ENCODE results near the gene MAP3K7. TPM values are rescaled to one million over a fixed set of nuclear protein-coding genes. Genes with fewer than 3 reads are reported as not detected.

MAP3K7 gene
- total and polyA plus RNA-seq, 2 of the 13 experiments (the other 11 are each of a cell fraction or from before 2014, with no cell fraction given) = 24.1 to 24.4 TPM

DNA sequence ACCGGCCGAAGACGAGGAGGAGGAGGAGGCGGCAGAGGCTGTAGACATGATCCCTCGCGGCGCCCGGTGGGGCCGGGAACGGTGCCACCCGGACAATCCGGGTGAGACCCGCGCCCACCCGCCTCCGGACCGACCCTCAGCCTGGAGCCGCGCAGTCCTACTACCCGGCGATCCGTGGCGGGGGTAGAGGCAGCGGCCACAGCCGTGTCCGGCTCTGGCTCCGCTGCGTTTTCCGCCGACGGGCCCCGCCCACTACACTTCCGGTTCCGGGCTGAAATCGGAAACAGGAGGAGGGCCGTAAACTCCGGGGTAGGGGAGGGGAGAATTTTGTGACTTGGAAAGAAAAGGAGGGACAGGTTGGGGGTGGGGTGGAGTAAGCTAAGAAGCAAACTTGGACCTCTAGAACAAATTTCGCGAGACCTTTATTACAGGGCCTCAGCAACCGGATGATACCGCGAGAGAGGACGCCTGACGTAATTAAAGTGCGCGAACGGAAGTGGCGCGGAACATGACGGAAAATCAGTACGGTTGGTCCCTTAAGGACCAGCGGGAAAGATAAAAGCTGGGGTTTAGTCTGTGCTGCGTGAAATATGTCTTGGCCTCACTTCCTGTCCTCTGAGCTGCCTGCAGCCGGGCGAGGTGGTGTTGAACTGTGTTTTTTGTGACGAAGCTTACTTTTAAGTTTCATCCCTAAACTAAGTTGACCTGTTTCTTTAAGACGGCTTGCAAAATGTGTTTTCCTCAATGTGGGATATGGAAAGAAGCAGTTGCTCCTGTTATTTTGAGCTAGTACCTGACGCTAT is at the start of gene MAP3K7 (continued):
- TF ChIP-seq, protein P1, sequence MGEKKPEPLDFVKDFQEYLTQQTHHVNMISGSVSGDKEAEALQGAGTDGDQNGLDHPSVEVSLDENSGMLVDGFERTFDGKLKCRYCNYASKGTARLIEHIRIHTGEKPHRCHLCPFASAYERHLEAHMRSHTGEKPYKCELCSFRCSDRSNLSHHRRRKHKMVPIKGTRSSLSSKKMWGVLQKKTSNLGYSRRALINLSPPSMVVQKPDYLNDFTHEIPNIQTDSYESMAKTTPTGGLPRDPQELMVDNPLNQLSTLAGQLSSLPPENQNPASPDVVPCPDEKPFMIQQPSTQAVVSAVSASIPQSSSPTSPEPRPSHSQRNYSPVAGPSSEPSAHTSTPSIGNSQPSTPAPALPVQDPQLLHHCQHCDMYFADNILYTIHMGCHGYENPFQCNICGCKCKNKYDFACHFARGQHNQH (CRISPR knock-in tag; IDR thresholded peaks at IDR 0.05) = no peak
- TF ChIP-seq ATAD3A (CRISPR knock-in tag; IDR thresholded peaks at IDR 0.05) (no peak), NR2F6 (IDR thresholded peaks at IDR 0.05) (no peak), NR2F6 (CRISPR knock-in tag; IDR thresholded peaks at IDR 0.05) (no peak), ZBTB42 (CRISPR knock-in tag; IDR thresholded peaks at IDR 0.05) (no peak), ZNF432 (CRISPR knock-in tag; IDR thresholded peaks at IDR 0.05; ENCODE audit: borderline replicate concordance) (no peak), ETV5 (CRISPR knock-in tag; IDR thresholded peaks at IDR 0.05; ENCODE audit: borderline replicate concordance) (peak; percentile 75), SMARCE1 (IDR thresholded peaks at IDR 0.05; ENCODE audit: borderline replicate concordance) (no peak), FOXJ3 (CRISPR knock-in tag; IDR thresholded peaks at IDR 0.05; ENCODE audit: borderline replicate concordance) (no peak), SNAI1 (CRISPR knock-in tag; IDR thresholded peaks at IDR 0.05; ENCODE audit: borderline replicate concordance) (no peak), CEBPG (CRISPR knock-in tag; IDR thresholded peaks at IDR 0.05) (0 out of 2 replicates have a peak, but pooled peaks have one; percentile 23), DNMT1 (CRISPR knock-in tag; IDR thresholded peaks at IDR 0.05) (no peak), ZSCAN21 (CRISPR knock-in tag; IDR thresholded peaks at IDR 0.05; ENCODE audit: borderline replicate concordance) (no peak), CHCHD3 (CRISPR knock-in tag; IDR thresholded peaks at IDR 0.05) (no peak), ZNF883 (CRISPR knock-in tag; IDR thresholded peaks at IDR 0.05; ENCODE audit: not compliant biosample characterization) (no peak), THYN1 (CRISPR knock-in tag; IDR thresholded peaks at IDR 0.05; ENCODE audit: borderline replicate concordance, low read depth) (no peak), SP4 (CRISPR knock-in tag; IDR thresholded peaks at IDR 0.05) (peak; percentile 65), TCF12 (IDR thresholded peaks at IDR 0.05) (no peak), TCF12 (CRISPR knock-in tag; IDR thresholded peaks at IDR 0.05) (no peak), ZNF101 (CRISPR knock-in tag; IDR thresholded peaks at IDR 0.05; ENCODE audit: borderline replicate concordance, low read depth) (no peak), ZNF780A (CRISPR knock-in tag; IDR thresholded peaks at IDR 0.05) (no peak)
- TF ChIP-seq, protein P2, sequence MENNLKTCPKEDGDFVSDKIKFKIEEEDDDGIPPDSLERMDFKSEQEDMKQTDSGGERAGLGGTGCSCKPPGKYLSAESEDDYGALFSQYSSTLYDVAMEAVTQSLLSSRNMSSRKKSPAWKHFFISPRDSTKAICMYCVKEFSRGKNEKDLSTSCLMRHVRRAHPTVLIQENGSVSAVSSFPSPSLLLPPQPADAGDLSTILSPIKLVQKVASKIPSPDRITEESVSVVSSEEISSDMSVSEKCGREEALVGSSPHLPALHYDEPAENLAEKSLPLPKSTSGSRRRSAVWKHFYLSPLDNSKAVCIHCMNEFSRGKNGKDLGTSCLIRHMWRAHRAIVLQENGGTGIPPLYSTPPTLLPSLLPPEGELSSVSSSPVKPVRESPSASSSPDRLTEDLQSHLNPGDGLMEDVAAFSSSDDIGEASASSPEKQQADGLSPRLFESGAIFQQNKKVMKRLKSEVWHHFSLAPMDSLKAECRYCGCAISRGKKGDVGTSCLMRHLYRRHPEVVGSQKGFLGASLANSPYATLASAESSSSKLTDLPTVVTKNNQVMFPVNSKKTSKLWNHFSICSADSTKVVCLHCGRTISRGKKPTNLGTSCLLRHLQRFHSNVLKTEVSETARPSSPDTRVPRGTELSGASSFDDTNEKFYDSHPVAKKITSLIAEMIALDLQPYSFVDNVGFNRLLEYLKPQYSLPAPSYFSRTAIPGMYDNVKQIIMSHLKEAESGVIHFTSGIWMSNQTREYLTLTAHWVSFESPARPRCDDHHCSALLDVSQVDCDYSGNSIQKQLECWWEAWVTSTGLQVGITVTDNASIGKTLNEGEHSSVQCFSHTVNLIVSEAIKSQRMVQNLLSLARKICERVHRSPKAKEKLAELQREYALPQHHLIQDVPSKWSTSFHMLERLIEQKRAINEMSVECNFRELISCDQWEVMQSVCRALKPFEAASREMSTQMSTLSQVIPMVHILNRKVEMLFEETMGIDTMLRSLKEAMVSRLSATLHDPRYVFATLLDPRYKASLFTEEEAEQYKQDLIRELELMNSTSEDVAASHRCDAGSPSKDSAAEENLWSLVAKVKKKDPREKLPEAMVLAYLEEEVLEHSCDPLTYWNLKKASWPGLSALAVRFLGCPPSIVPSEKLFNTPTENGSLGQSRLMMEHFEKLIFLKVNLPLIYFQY (CRISPR knock-in tag; IDR thresholded peaks at IDR 0.05; ENCODE audit: borderline replicate concordance) = no peak
- TF ChIP-seq, protein P3, sequence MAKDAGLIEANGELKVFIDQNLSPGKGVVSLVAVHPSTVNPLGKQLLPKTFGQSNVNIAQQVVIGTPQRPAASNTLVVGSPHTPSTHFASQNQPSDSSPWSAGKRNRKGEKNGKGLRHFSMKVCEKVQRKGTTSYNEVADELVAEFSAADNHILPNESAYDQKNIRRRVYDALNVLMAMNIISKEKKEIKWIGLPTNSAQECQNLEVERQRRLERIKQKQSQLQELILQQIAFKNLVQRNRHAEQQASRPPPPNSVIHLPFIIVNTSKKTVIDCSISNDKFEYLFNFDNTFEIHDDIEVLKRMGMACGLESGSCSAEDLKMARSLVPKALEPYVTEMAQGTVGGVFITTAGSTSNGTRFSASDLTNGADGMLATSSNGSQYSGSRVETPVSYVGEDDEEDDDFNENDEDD (CRISPR knock-in tag; IDR thresholded peaks at IDR 0.05; ENCODE audit: borderline replicate concordance) = peak; percentile 99
- TF ChIP-seq, protein P4, sequence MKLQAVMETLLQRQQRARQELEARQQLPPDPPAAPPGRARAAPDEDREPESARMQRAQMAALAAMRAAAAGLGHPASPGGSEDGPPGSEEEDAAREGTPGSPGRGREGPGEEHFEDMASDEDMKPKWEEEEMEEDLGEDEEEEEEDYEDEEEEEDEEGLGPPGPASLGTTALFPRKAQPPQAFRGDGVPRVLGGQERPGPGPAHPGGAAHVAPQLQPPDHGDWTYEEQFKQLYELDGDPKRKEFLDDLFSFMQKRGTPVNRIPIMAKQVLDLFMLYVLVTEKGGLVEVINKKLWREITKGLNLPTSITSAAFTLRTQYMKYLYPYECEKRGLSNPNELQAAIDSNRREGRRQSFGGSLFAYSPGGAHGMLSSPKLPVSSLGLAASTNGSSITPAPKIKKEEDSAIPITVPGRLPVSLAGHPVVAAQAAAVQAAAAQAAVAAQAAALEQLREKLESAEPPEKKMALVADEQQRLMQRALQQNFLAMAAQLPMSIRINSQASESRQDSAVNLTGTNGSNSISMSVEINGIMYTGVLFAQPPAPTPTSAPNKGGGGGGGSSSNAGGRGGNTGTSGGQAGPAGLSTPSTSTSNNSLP (IDR thresholded peaks at IDR 0.05; ENCODE audit: low read depth, low read length) = no peak
